Type B pancreatic cell (in vitro differentiated cells): ENCODE data around the gene MAGI1. TPM values are rescaled to one million over a fixed set of nuclear protein-coding genes. Genes with fewer than 3 reads are reported as not detected.

ENCODE experiments used
- DNase-seq: peaks from one replicate; pipeline ENCODE4 v3.0.0; 2021; ENCODE audit warnings: mixed read lengths; ENCODE audit not compliant: unreplicated experiment; ENCODE audit errors: extremely low spot score
- H3K27ac Mint-ChIP-seq: 2 replicates; pipeline ENCODE4 v1.8.0; 2021; ENCODE audit warnings: mild to moderate bottlenecking, mixed read lengths
- H3K27me3 Mint-ChIP-seq: 2 replicates; pipeline ENCODE4 v1.8.0; 2021; ENCODE audit warnings: mixed read lengths
- H3K36me3 Mint-ChIP-seq: 2 replicates; pipeline ENCODE4 v1.8.0; 2021; ENCODE audit warnings: mixed read lengths
- H3K4me1 Mint-ChIP-seq: one replicate; pipeline ENCODE4 v1.8.0; 2021; ENCODE audit warnings: mixed read lengths; ENCODE audit not compliant: unreplicated experiment
- H3K4me3 Mint-ChIP-seq: 2 replicates; pipeline ENCODE4 v1.8.0; 2021; ENCODE audit warnings: mild to moderate bottlenecking, mixed read lengths
- H3K9me3 Mint-ChIP-seq: 2 replicates; pipeline ENCODE4 v1.8.0; 2021; ENCODE audit warnings: mixed read lengths
- CTCF ChIP-seq: fragments of 200-600 bp; sonication (generic); conservative IDR thresholded peaks from 2 replicates; pipeline ENCODE4 v1.5.0; 2021; ENCODE audit warnings: antibody characterized with exemption, mild to moderate bottlenecking
- total RNA-seq: library from RNA; stranded (reverse); gene quantifications from 2 replicates; pipeline ENCODE4 v1.2.1, GENCODE V29; 2021; ENCODE audit warnings: low replicate concordance

Gene MAGI1
- total RNA-seq, 1 donor from 2014 or later: 53.1 TPM

GRCh38 chr3:65348398-65348995 is 690.2 kb downstream of the MAGI1 start:
- H3K4me3 Mint-ChIP-seq: no peak overlapping the region
- TF ChIP-seq CTCF: no peak

GRCh38 chr3:65347166-65347565 is 691.6 kb downstream of the MAGI1 start:
- DNase-seq: no peak

More at GRCh38 chr3:65348398-65348995, 690.2 kb downstream of the MAGI1 start:
- Mint-ChIP-seq H3K36me3 (peaks cover 3% of the 10 kb centered on the region), H3K27ac (no peak overlapping the region), H3K27me3 (peaks cover 3% of the 10 kb centered on the region), H3K4me1 (peaks cover 27% of the 10 kb centered on the region), H3K9me3 (no peaks in the 10 kb centered on the region)
- no peak for DNase-seq

GRCh38 chr3:65344846-65345245 is 693.9 kb downstream of the MAGI1 start:
- Mint-ChIP-seq H3K36me3 (no peaks in the 10 kb centered on the region), H3K9me3 (no peaks in the 10 kb centered on the region), H3K27me3 (peaks cover 19% of the 10 kb centered on the region), H3K27ac (no peak overlapping the region), H3K4me1 (peaks cover 10% of the 10 kb centered on the region), H3K4me3 (no peak overlapping the region)
- no peak for DNase-seq
- no peak for TF ChIP-seq CTCF

More at GRCh38 chr3:65347166-65347565, 691.6 kb downstream of the MAGI1 start:
- peaks cover 20% of the 10 kb centered on the region for H3K4me1 Mint-ChIP-seq
- no peak overlapping the region for H3K27ac Mint-ChIP-seq
- peaks cover 4% of the 10 kb centered on the region for H3K27me3 Mint-ChIP-seq
- H3K4me3 Mint-ChIP-seq: no peak overlapping the region
- H3K9me3 Mint-ChIP-seq: no peaks in the 10 kb centered on the region
- no peaks in the 10 kb centered on the region for H3K36me3 Mint-ChIP-seq
- no peak for TF ChIP-seq CTCF

GRCh38 chr3:65344444-65344843 is 694.3 kb downstream of the MAGI1 start:
- DNase-seq: no peak
- TF ChIP-seq CTCF: no peak

GRCh38 chr3:65343736-65344135 is 695.0 kb downstream of the MAGI1 start:
- Mint-ChIP-seq H3K4me3 (no peak overlapping the region), H3K4me1 (peaks cover 16% of the 10 kb centered on the region), H3K27ac (no peak overlapping the region), H3K9me3 (no peaks in the 10 kb centered on the region), H3K36me3 (no peaks in the 10 kb centered on the region), H3K27me3 (peaks cover 19% of the 10 kb centered on the region)
- DNase-seq: no peak
- TF ChIP-seq CTCF: no peak

More at GRCh38 chr3:65344444-65344843, 694.3 kb downstream of the MAGI1 start:
- peaks cover 13% of the 10 kb centered on the region for H3K4me1 Mint-ChIP-seq
- no peaks in the 10 kb centered on the region for H3K9me3 Mint-ChIP-seq
- H3K4me3 Mint-ChIP-seq: no peak overlapping the region
- no peaks in the 10 kb centered on the region for H3K36me3 Mint-ChIP-seq
- H3K27ac Mint-ChIP-seq: no peak overlapping the region
- H3K27me3 Mint-ChIP-seq: peaks cover 19% of the 10 kb centered on the region
